Caco-2 (cell line): Measurements from ENCODE around the gene KLHL40. TPM values are rescaled to one million over a fixed set of nuclear protein-coding genes. Genes with fewer than 3 reads are reported as not detected.

Experiments
- BruUV-seq: library from RNA; stranded (reverse); fragments of 400-500 nt; replicated peaks from 2 replicates; lab custom pipeline; 2021; lab: Mats Ljungman, UMichigan
- CTCF ChIA-PET: fragments of 300-600 bp; sonication (Branson Sonifier 250); formaldehyde crosslinking; loops from one replicate; lab custom pipeline; 2022; ENCODE audit warnings: antibody characterized with exemption; lab: Charles Lee
- POLR2A ChIA-PET: fragments of 300-600 bp; sonication (Branson Sonifier 250); formaldehyde crosslinking; loops from one replicate; lab custom pipeline; 2022; ENCODE audit warnings: antibody characterized with exemption; lab: Charles Lee
- DNase-seq, 2 experiments: peaks; one replicate each; pipeline versions ENCODE4 v3.0.0 to v3.0.0-alpha.2; 2020 to 2022
- H3K27me3 ChIP-seq: replicated peaks from 2 replicates; pipeline ENCODE4 v1.6.0; 2011; ENCODE audit warnings: low read length; ENCODE audit not compliant: control insufficient read depth, insufficient read depth
- H3K36me3 ChIP-seq: 2 replicates; pipeline ENCODE4 v1.5.1; 2011; ENCODE audit warnings: low read length; ENCODE audit not compliant: control insufficient read depth, insufficient read depth
- H3K4me1 ChIP-seq: fragments of 250-450 bp; sonication (Bioruptor Pico); 2 replicates; pipeline ENCODE4 v1.5.1; 2020; ENCODE audit warnings: mild to moderate bottlenecking
- H3K4me3 ChIP-seq: 2 replicates; pipeline ENCODE4 v1.5.1; 2011; ENCODE audit warnings: low read depth, mild to moderate bottlenecking, control low read depth, low read length
- H3K9me3 ChIP-seq: fragments of 250-450 bp; sonication (Bioruptor Pico); 2 replicates; pipeline ENCODE4 v1.5.1; 2020; ENCODE audit warnings: mild to moderate bottlenecking, moderate library complexity
- H3K27ac Mint-ChIP-seq: one replicate; pipeline ENCODE4 v1.8.0; 2022; ENCODE audit warnings: mixed read lengths; ENCODE audit not compliant: unreplicated experiment
- H3K27me3 Mint-ChIP-seq: one replicate; pipeline ENCODE4 v1.8.0; 2022; ENCODE audit warnings: mixed read lengths; ENCODE audit not compliant: insufficient read depth, unreplicated experiment
- H3K36me3 Mint-ChIP-seq: one replicate; pipeline ENCODE4 v1.8.0; 2022; ENCODE audit warnings: mild to moderate bottlenecking, mixed read lengths; ENCODE audit not compliant: insufficient read depth, unreplicated experiment
- H3K4me1 Mint-ChIP-seq: one replicate; pipeline ENCODE4 v1.8.0; 2022; ENCODE audit warnings: low read depth, mixed read lengths; ENCODE audit not compliant: unreplicated experiment
- H3K4me3 Mint-ChIP-seq: one replicate; pipeline ENCODE4 v1.8.0; 2022; ENCODE audit warnings: mild to moderate bottlenecking, moderate library complexity, mixed read lengths; ENCODE audit not compliant: unreplicated experiment
- H3K9me3 Mint-ChIP-seq: one replicate; pipeline ENCODE4 v1.8.0; 2022; ENCODE audit warnings: mixed read lengths; ENCODE audit not compliant: unreplicated experiment
- intact Hi-C: fragments of 100-400 bp; cut with micrococcal nuclease; formaldehyde crosslinking; loops from one replicate; pipeline ENCODE4 v1.10.0; 2022; ENCODE audit not compliant: unreplicated experiment
- total RNA-seq: library from RNA; stranded (reverse); gene quantifications from 2 replicates; pipeline ENCODE4 v1.2.3, GENCODE V29; 2022
- TF ChIP-seq, protein P1 (sequence below), 2 experiments: fragments of 200-600 bp in 1 of 2; IDR thresholded peaks; 1 replicate in 1 of 2; 2 replicates in 1 of 2; pipeline versions ENCODE4 v1.5.1 to v1.8.0; 2011 to 2022; ENCODE audit warnings: antibody characterized with exemption in 1 of 2, control low read depth in 1 of 2, inconsistent platforms in 1 of 2, low read depth in 1 of 2, low read length in 1 of 2, mild to moderate bottlenecking in 1 of 2, moderate library complexity in 1 of 2; ENCODE audit not compliant: insufficient read depth in 1 of 2, severe bottlenecking in 1 of 2, unreplicated experiment in 1 of 2

KLHL40 gene
- total RNA-seq, 1 experiment from 2014 or later, result not detected

- DNase-seq, result no peak
- Histone ChIP-seq H3K36me3 (no peaks in the 10 kb centered on the region; the same call in 1 of the 2 replicates), H3K4me3 (peak overlapping the region; percentile 79), H3K4me1 (peaks cover 19% of the 10 kb centered on the region), H3K27me3 (no peaks in the 10 kb centered on the region), H3K9me3 (no peaks in the 10 kb centered on the region)
- H3K4me1 Mint-ChIP-seq, result no peaks in the 10 kb centered on the region
- BruUV-seq, result no TSS peak
- no peaks in the 10 kb centered on the region for H3K27me3 Mint-ChIP-seq
- CTCF ChIA-PET, result interaction anchor here (0.5 kb wide), 1 partner anchor 10 kb away, joined by 3 read pairs; no protein-coding TSS in a partner anchor
- H3K36me3 Mint-ChIP-seq, result peaks cover 43% of the 10 kb centered on the region
- peak overlapping the region; percentile 73 for H3K27ac Mint-ChIP-seq
- intact Hi-C loops, result loop anchor here (5.0 kb wide), 2 partner anchors 51 to 71 kb away; partner anchors contain the start of genes NKTR and SEC22C
- POLR2A ChIA-PET, result no interaction called here
- H3K4me3 Mint-ChIP-seq, result peak overlapping the region; percentile 86
- no peaks in the 10 kb centered on the region for H3K9me3 Mint-ChIP-seq
- TF ChIP-seq, protein P1, sequence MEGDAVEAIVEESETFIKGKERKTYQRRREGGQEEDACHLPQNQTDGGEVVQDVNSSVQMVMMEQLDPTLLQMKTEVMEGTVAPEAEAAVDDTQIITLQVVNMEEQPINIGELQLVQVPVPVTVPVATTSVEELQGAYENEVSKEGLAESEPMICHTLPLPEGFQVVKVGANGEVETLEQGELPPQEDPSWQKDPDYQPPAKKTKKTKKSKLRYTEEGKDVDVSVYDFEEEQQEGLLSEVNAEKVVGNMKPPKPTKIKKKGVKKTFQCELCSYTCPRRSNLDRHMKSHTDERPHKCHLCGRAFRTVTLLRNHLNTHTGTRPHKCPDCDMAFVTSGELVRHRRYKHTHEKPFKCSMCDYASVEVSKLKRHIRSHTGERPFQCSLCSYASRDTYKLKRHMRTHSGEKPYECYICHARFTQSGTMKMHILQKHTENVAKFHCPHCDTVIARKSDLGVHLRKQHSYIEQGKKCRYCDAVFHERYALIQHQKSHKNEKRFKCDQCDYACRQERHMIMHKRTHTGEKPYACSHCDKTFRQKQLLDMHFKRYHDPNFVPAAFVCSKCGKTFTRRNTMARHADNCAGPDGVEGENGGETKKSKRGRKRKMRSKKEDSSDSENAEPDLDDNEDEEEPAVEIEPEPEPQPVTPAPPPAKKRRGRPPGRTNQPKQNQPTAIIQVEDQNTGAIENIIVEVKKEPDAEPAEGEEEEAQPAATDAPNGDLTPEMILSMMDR (IDR thresholded peaks at IDR 0.05; ENCODE audit: insufficient read depth in 1 of 2, low read depth in 1 of 2, low read length in 1 of 2, severe bottlenecking in 1 of 2, unreplicated experiment in 1 of 2), result no peak
Measured at GRCh38 chr3:42653303-42653559, 32.1 kb upstream of the KLHL40 start.

GRCh38 chr3:42653560-42654330, 31.6 kb upstream of the KLHL40 start, which contains the start of gene ZBTB47:
Gene ZBTB47, plus strand, starts transcription at chr3:42653697. Its CDS starts 4,659 bp downstream, at chr3:42658356.
- ChIA-PET POLR2A (interaction anchor here (1.2 kb wide), 1 partner anchor 63 kb away, joined by 3 read pairs; the partner anchor contains the start of gene SS18L2), CTCF (interaction anchor here (0.5 to 0.7 kb wide), 3 partner anchors 10 to 21 kb away, joined by 3 read pairs; no protein-coding TSS in a partner anchor)
- Histone ChIP-seq H3K9me3 (no peaks in the 10 kb centered on the region), H3K27me3 (no peaks in the 10 kb centered on the region), H3K4me1 (peaks cover 19% of the 10 kb centered on the region), H3K4me3 (peak within 1 kb of the TSS; percentile 79), H3K36me3 (no peaks in the 10 kb centered on the region; the same call in 1 of the 2 replicates)
- BruUV-seq, result TSS peak; percentile 31
- TF ChIP-seq, protein P1 (IDR thresholded peaks at IDR 0.05; ENCODE audit: insufficient read depth in 1 of 2, low read depth in 1 of 2, low read length in 1 of 2, severe bottlenecking in 1 of 2, unreplicated experiment in 1 of 2), result no peak
- H3K9me3 Mint-ChIP-seq, result no peaks in the 10 kb centered on the region
- intact Hi-C loops, result loop anchor here (5.0 kb wide), 2 partner anchors 51 to 71 kb away; partner anchors contain the start of genes NKTR and SEC22C
- H3K27ac Mint-ChIP-seq, result peak within 1 kb of the TSS; percentile 73
- no peak for DNase-seq
- no peaks in the 10 kb centered on the region for H3K27me3 Mint-ChIP-seq
- H3K4me3 Mint-ChIP-seq, result peak within 1 kb of the TSS; percentile 86
- peaks cover 41% of the 10 kb centered on the region for H3K36me3 Mint-ChIP-seq
- H3K4me1 Mint-ChIP-seq, result no peaks in the 10 kb centered on the region

- no peaks in the 10 kb centered on the region for H3K4me1 Mint-ChIP-seq
- no peaks in the 10 kb centered on the region for H3K9me3 Mint-ChIP-seq
- H3K4me1 ChIP-seq, result peaks cover 19% of the 10 kb centered on the region
- H3K4me3 Mint-ChIP-seq, result peak overlapping the region; percentile 86
- intact Hi-C loops, result loop anchor here (5.0 kb wide), 2 partner anchors 52 to 72 kb away; partner anchors contain the start of genes NKTR and SEC22C
- ChIA-PET CTCF (interaction anchor here (0.6 kb wide), 1 partner anchor 21 kb away, joined by 3 read pairs; no protein-coding TSS in a partner anchor), POLR2A (interaction anchor here (1.2 kb wide), 1 partner anchor 64 kb away, joined by 3 read pairs; the partner anchor contains the start of gene SS18L2)
- no peak overlapping the region for H3K27ac Mint-ChIP-seq
- H3K36me3 ChIP-seq, result no peaks in the 10 kb centered on the region; the same call in 1 of the 2 replicates
- no peaks in the 10 kb centered on the region for H3K27me3 ChIP-seq
- TF ChIP-seq, protein P1 (IDR thresholded peaks at IDR 0.05; ENCODE audit: insufficient read depth in 1 of 2, low read depth in 1 of 2, low read length in 1 of 2, severe bottlenecking in 1 of 2, unreplicated experiment in 1 of 2), result peak in 1 of 2 experiments; percentile 34
- no peaks in the 10 kb centered on the region for H3K9me3 ChIP-seq
- peak overlapping the region; percentile 79 for H3K4me3 ChIP-seq
- peaks cover 33% of the 10 kb centered on the region for H3K36me3 Mint-ChIP-seq
- no peaks in the 10 kb centered on the region for H3K27me3 Mint-ChIP-seq
- DNase-seq, result peak; percentile 64 to 74
- BruUV-seq, result no TSS peak
Measured at GRCh38 chr3:42654331-42655201, 30.8 kb upstream of the KLHL40 start.
